CD4-positive, alpha-beta T cell treated with Interleukin-10 for 1 hour (primary cell): ENCODE results near the gene APOM.

ENCODE experiments used
- DNase-seq: peaks from one replicate; pipeline ENCODE4 v3.0.0-alpha.2; 2020

Gene APOM

GRCh38 chr6:31686483-31686882 lies 30.8 kb downstream of the APOM start:
- DNase-seq = no peak

DNA sequence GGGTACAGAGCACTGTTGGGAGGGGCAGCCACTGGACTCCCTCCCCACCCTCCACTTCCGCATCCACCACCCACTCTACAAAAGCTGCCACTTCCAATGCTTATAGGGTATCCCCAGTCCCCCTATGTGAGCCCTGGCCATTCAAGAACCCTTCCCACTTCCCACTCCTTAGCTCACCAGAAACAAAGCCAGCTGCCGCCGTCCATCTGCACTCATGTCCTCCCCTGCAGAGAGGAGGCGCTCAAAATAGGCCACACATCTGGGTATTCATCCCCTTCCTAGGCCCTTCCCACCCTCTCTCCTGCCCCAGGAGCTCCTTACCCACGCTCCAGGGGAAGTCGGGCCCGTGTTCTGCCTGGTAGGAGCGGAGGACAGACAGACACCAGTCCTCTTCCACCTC lies 31.6 kb downstream of the APOM start:
- DNase-seq = no peak

DNA sequence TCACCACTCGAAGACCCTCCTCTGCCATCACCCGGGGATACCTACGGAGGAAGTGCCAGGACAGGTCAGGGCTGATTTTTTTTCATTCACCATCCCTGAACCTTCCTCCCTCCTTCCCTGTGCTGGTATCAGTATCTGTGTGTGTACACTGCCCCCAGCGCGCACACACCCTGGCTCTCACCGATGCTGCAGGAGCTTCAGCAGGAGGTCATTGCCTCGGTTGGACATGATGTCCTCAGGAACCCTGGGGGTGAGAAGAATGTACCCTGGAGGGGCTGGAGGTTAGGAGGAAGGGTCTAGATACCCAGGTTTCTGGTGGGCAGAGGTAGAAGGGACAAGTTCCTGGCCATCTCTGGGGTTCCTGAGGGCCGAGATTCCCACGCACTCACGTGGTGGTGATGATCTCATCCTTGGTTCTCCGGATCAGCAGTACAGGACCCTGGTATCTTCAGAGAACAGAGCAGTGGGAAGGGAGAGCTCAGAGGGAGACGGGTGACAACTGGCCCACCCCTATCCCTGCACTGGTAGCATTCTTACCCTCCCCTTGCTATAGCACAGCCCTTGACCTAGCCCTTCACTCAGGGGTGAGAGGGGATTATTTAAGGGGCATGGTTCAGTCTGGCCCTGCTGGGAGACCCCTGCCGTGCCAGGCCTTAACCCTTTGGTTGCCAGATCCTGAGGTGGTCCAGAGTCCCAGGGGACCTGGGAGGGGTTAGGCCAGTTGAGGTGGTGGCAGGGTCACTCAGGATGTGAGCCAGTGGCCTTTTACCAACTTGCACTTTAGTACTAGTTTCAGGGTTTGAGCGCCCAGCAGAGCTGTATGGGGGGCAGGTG lies 32.4 kb downstream of the APOM start:
- no peak for DNase-seq

DNA sequence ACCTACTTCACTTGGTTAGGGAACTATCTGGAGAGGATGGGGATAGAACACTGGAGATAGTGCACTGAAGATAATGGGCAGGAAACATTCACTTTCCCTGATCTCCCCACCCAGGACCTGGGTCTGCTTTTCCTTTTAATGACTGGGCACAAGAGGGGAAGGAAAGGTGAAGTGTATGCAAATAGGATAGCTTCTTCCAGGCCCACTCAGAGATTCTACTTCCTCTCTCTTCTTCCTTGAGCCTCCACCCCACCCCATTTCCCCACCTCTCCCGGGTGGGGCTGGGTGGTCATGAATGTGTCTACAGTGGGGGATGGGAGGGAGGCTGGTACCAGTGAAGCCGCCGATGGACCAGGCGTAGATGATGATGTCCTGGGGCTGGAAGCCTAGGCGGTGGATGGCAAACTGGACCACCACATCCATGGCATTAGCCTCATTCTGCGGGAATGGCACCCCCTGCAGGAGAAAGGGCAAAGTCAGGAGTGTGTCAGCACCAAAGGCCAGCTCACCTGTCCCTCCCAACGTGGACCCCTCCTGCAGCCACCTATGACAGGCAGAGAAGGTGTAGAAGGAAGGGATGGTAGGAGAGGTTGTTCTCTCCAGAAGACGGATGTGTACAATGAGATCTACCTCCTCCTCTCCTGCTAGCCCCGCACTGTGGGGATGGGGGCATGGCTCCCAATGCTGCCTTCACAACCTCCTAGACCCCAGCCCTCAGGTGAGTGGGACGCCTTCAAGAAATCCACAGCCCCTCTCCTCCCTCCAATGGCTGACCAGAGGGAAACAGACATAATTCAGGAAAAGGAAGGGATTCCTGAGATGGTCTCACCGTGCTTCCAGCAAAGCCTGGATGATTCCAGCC lies 33.8 kb downstream of the APOM start:
- DNase-seq = peak; percentile 19

- DNase-seq = no peak
Observed at GRCh38 chr6:31690231-31691077, 34.8 kb downstream of the APOM start.

DNA sequence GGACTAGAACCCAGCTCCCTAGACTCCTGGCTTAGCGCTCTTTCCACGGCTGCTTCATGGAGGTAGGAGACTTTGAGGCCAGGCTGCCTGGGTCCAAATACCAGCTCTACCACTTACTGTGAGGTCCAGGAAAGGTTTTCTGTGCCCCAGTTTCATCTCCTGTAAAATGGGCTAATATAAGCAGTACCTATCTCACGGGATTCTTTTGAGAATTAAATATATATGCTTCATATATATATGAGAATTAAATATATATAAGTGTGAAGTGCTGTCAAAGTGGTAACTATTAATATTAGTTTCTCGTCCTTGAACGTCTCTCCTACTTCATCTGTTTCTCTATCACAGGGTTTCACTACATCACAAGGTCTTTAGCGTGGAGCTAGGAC lies 35.4 kb downstream of the APOM start:
- no peak for DNase-seq

- no peak for DNase-seq
Observed at GRCh38 chr6:31691564-31692108, 35.9 kb downstream of the APOM start.

DNA sequence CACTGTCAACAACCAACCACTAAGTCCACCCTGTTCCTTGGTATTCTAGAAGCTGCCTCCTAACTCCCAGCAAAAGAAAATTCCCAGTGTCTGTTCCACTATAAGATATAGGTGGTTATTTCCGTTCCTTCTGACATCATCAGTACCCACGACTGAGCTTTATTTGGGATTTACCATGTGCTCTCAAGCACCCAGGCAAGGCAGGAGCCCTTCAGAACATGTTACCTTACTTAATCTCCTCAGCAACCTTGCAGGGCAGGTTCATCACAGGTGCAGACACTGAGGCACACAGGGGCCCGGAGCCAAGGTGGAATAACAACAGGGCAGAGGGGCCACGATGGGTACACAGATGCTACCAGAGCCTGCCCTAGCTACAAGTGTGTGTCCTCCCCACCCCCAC lies 36.7 kb downstream of the APOM start:
- no peak for DNase-seq

GRCh38 chr6:31692886-31693285 lies 37.2 kb downstream of the APOM start:
- no peak for DNase-seq

DNA sequence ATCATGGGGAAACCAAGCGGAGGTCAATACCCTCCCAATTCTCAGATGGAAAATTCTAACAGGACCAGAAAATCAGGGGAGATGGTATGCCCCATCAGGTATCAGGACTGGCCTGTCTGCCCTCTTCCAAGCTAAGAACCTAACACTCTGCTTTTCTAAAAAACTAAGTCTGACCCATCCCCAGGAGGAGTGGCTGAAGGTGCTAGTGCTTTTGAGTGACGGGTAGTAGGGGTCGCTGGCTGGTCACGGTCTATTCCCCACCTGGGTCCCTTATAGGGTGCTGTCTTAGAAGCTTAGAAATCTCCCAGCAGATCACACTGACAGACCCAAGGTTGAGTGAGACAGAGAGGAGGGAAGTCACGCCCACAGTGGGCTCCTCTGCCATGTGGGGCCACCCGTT lies 37.8 kb downstream of the APOM start:
- DNase-seq = no peak

GRCh38 chr6:31697555-31697954 lies 41.9 kb downstream of the APOM start:
- DNase-seq = no peak

GRCh38 chr6:31700740-31701401 lies 45.2 kb downstream of the APOM start:
- DNase-seq = no peak

- DNase-seq = no peak
Observed at GRCh38 chr6:31701666-31702404, 46.1 kb downstream of the APOM start.

GRCh38 chr6:31702405-31702818 lies 46.7 kb downstream of the APOM start:
- peak; percentile 15 for DNase-seq

DNA sequence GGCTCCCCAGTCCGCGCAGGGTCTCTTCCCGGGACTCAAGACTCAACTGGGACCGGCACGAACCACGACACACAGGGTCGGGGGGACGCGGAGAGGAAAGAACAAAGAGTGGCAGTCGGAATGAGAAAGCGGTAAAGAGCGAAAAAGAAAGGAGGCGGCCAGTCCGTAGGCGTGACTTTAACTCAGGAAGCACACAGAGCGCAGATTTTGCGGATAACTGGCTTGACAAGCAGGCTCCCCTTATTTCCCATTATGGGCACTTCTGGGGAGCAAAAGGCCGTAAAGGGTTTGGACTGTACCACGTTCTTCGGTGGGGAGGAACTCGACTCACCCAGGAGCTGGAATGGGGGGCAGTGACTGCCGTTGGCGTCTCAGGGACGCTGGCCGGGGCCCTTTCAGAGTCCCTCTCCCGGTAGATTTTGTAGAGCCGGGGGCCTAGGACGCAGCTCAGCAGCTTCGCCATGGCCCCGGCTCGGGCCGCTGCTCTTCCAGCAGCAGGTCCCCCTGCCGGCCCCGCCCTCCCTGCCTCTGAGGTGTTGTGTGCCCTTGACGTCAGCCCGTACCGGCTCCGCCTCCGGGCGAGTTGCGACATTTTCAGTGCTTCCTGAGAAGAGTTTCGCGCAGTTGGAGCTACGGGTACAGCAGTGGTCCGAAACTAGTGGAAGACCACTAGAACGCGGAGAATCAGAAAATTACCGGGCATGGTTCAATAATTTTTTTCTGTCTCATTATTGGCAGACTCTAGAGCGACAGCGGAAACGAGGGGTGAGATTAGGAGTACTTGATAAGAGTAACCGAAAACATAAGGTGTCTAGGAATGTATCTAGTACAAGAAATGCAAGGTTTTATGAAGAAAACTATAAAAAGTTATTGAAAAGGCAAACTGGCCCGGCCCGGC lies 47.4 kb downstream of the APOM start, which contains the start of gene ABHD16A:
Gene ABHD16A, minus strand, starts transcription at position 506 of the 898 bp plus-strand sequence. Its CDS starts 43 bp downstream, at position 463.
- peak; percentile 98 for DNase-seq

- no peak for DNase-seq
Observed at GRCh38 chr6:31705931-31706330, 50.2 kb downstream of the APOM start.

GRCh38 chr6:31706599-31706998 lies 50.9 kb downstream of the APOM start, which contains the start of gene LY6G6F:
Gene LY6G6F (plus strand): TSS chr6:31706866. CDS start chr6:31706907, 41 bp downstream.
- DNase-seq = no peak

- no peak for DNase-seq
Observed at GRCh38 chr6:31707701-31708100, 52.0 kb downstream of the APOM start.
